Neural progenitor cell (in vitro differentiated cells): ENCODE measurements around the gene ILKAP. TPM values are rescaled to one million over a fixed set of nuclear protein-coding genes. Genes with fewer than 3 reads are reported as not detected.

ENCODE experiments used
- DNase-seq: peaks from one replicate; pipeline ENCODE4 v3.0.0-alpha.2; 2016; ENCODE audit warnings: low spot score
- H2AFZ ChIP-seq: fragments of 200-600 bp; sonication (generic); replicated peaks from 2 replicates; pipeline ENCODE4 v1.6.1; 2016; ENCODE audit warnings: antibody characterized with exemption
- H3F3A ChIP-seq: fragments of 200-600 bp; sonication (generic); 2 replicates; pipeline ENCODE4 v1.6.1; 2016; ENCODE audit warnings: antibody characterized with exemption, low read depth
- H3K27ac ChIP-seq: fragments of 200-600 bp; sonication (generic); 2 replicates; pipeline ENCODE4 v1.5.1; 2016; ENCODE audit warnings: mild to moderate bottlenecking
- H3K27me3 ChIP-seq: fragments of 200-600 bp; sonication (generic); 2 replicates; pipeline ENCODE4 v1.6.1; 2016; ENCODE audit warnings: mild to moderate bottlenecking, moderate library complexity
- H3K36me3 ChIP-seq: fragments of 200-600 bp; sonication (generic); 2 replicates; pipeline ENCODE4 v1.5.1; 2016
- H3K4me1 ChIP-seq: fragments of 200-600 bp; sonication (generic); 2 replicates; pipeline ENCODE4 v1.6.1; 2016; ENCODE audit warnings: mixed run types
- H3K4me2 ChIP-seq: fragments of 200-600 bp; sonication (generic); 2 replicates; pipeline ENCODE4 v1.6.1; 2016
- H3K4me3 ChIP-seq: fragments of 200-600 bp; sonication (generic); 2 replicates; pipeline ENCODE4 v1.5.1; 2016
- H3K79me2 ChIP-seq: fragments of 200-600 bp; sonication (generic); 2 replicates; pipeline ENCODE4 v1.6.1; 2016; ENCODE audit warnings: low read depth
- H3K9ac ChIP-seq: fragments of 200-600 bp; sonication (generic); 2 replicates; pipeline ENCODE4 v1.6.1; 2016
- H3K9me3 ChIP-seq: fragments of 200-600 bp; sonication (generic); 2 replicates; pipeline ENCODE4 v1.5.1; 2016; ENCODE audit warnings: low read depth
- H4K20me1 ChIP-seq: fragments of 200-600 bp; sonication (generic); 2 replicates; pipeline ENCODE4 v1.6.1; 2016; ENCODE audit warnings: low read depth
- H3K27ac Mint-ChIP-seq: 3 replicates; pipeline ENCODE4 v1.8.0; 2021; ENCODE audit warnings: mixed read lengths
- H3K27me3 Mint-ChIP-seq: 2 replicates; pipeline ENCODE4 v1.8.0; 2022; ENCODE audit warnings: low read depth, mild to moderate bottlenecking, inconsistent platforms, moderate library complexity, mixed read lengths; ENCODE audit not compliant: insufficient read depth
- H3K36me3 Mint-ChIP-seq: 3 replicates; pipeline ENCODE4 v1.8.0; 2021; ENCODE audit warnings: mixed read lengths
- H3K4me1 Mint-ChIP-seq: 3 replicates; pipeline ENCODE4 v1.8.0; 2021; ENCODE audit warnings: mixed read lengths
- H3K4me3 Mint-ChIP-seq: 3 replicates; pipeline ENCODE4 v1.8.0; 2021; ENCODE audit warnings: mild to moderate bottlenecking, moderate library complexity, mixed read lengths
- H3K9me3 Mint-ChIP-seq: 3 replicates; pipeline ENCODE4 v1.8.0; 2020; ENCODE audit warnings: mixed read lengths
- EZH2 ChIP-seq: fragments of 200-600 bp; sonication (generic); IDR thresholded peaks from 2 replicates; pipeline ENCODE4 v1.6.1; 2017; ENCODE audit warnings: antibody characterized with exemption, mild to moderate bottlenecking, moderate library complexity
- EZH2phosphoT487 ChIP-seq: fragments of 200-600 bp; sonication (generic); IDR thresholded peaks from 2 replicates; pipeline ENCODE4 v1.6.1; 2017; ENCODE audit warnings: antibody characterized with exemption
- total RNA-seq: library from RNA; depleted of rRNA; stranded (reverse); fragments of >200 nt; gene quantifications from 2 replicates; pipeline ENCODE4 v1.2.3, GENCODE V29; 2015; ENCODE audit warnings: low replicate concordance
- TF ChIP-seq, protein P1 (sequence below): fragments of 200-600 bp; sonication (generic); IDR thresholded peaks from 2 replicates; pipeline ENCODE4 v1.5.1; 2017; ENCODE audit warnings: antibody characterized with exemption, mild to moderate bottlenecking

ILKAP gene
- total RNA-seq, 1 donor from 2014 or later = 19.0 TPM

DNA sequence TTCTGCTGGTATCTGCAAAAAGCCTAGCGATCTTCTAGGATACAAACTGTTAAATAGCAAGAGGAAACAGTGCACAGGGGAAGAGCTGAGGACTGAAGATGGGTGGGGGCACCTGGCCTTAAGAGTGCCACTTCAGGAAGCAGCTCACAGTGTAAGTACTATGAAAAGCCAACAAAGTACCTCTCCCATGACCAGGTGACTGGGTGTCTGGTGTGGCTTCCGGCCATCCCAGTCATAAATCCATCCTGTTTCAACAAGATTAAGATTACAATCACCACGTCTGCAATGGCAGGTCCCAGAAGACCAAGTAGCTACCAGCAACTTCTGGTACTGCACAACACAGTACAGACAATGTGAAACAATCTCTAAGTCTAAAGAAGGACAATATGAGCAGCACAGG lies 28.8 kb downstream of the ILKAP start:
- Histone ChIP-seq H3K4me3 (no peak overlapping the region), H3K27me3 (no peaks in the 10 kb centered on the region), H3F3A (no peaks in the 10 kb centered on the region), H3K9ac (no peak overlapping the region), H3K27ac (no peak overlapping the region), H2AFZ (no peak overlapping the region), H3K9me3 (no peaks in the 10 kb centered on the region), H4K20me1 (peaks cover 3% of the 10 kb centered on the region), H3K4me2 (no peak overlapping the region), H3K4me1 (no peaks in the 10 kb centered on the region), H3K36me3 (peaks cover 6% of the 10 kb centered on the region), H3K79me2 (no peaks in the 10 kb centered on the region)
- H3K4me1 Mint-ChIP-seq = no peaks in the 10 kb centered on the region
- H3K9me3 Mint-ChIP-seq = no peaks in the 10 kb centered on the region
- TF ChIP-seq EZH2 = no peak
- H3K27ac Mint-ChIP-seq = no peak overlapping the region
- H3K4me3 Mint-ChIP-seq = no peak overlapping the region
- H3K27me3 Mint-ChIP-seq = peaks cover 4% of the 10 kb centered on the region
- no peak for DNase-seq
- peaks cover 39% of the 10 kb centered on the region for H3K36me3 Mint-ChIP-seq

DNA sequence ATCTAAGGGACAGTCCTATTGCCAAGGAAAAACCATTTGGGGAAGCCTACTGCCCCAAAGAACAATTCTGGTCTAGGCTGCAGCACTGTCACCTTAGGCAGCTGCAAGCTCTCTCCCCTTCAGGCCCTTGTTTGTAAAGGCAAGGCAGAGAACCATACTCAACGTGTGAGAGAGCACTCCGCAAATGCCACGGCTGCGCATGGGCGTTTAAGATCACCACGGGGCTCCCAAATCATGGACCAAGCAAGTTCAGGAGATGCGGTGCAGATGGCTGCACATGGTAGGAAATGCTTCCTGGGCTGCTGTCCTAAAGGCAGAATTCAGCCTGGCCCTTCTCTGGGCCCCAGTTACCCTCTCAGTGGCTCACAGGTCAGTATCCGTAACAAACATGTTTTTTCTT lies 29.2 kb downstream of the ILKAP start:
- DNase-seq = no peak
- Histone ChIP-seq H3K27me3 (no peaks in the 10 kb centered on the region), H4K20me1 (peaks cover 3% of the 10 kb centered on the region), H3K9ac (no peak overlapping the region), H3K4me3 (no peak overlapping the region), H2AFZ (no peak overlapping the region), H3K4me2 (no peak overlapping the region), H3K27ac (no peak overlapping the region), H3F3A (no peaks in the 10 kb centered on the region), H3K79me2 (no peaks in the 10 kb centered on the region), H3K9me3 (no peaks in the 10 kb centered on the region), H3K36me3 (peaks cover 6% of the 10 kb centered on the region), H3K4me1 (no peaks in the 10 kb centered on the region)
- Mint-ChIP-seq H3K4me1 (no peaks in the 10 kb centered on the region), H3K4me3 (no peak overlapping the region), H3K36me3 (peaks cover 37% of the 10 kb centered on the region), H3K27me3 (peaks cover 4% of the 10 kb centered on the region), H3K27ac (no peak overlapping the region), H3K9me3 (no peaks in the 10 kb centered on the region)
- TF ChIP-seq, protein P1, sequence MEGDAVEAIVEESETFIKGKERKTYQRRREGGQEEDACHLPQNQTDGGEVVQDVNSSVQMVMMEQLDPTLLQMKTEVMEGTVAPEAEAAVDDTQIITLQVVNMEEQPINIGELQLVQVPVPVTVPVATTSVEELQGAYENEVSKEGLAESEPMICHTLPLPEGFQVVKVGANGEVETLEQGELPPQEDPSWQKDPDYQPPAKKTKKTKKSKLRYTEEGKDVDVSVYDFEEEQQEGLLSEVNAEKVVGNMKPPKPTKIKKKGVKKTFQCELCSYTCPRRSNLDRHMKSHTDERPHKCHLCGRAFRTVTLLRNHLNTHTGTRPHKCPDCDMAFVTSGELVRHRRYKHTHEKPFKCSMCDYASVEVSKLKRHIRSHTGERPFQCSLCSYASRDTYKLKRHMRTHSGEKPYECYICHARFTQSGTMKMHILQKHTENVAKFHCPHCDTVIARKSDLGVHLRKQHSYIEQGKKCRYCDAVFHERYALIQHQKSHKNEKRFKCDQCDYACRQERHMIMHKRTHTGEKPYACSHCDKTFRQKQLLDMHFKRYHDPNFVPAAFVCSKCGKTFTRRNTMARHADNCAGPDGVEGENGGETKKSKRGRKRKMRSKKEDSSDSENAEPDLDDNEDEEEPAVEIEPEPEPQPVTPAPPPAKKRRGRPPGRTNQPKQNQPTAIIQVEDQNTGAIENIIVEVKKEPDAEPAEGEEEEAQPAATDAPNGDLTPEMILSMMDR = no peak
- TF ChIP-seq EZH2phosphoT487 (no peak), EZH2 (no peak)

DNA sequence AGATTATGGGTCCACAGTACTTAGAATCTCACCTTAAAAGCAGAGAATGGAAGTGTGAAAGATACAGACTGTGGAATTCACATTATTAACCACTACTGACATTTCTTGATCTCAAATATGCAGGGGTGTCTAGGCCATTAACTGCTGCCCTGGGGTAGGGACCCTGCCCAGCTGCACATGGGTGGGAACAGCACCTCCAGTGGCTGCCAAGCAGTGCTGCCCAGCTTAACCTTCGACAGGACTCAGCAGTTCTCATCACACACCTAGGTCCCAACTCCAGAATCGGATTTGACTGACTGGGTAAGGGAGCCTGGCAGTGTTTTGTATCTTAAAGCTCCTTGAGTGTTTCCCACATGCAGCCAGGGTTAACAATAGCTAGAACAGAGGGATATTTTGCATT lies 29.8 kb downstream of the ILKAP start:
- H3K36me3 Mint-ChIP-seq = peaks cover 31% of the 10 kb centered on the region
- Histone ChIP-seq H2AFZ (no peak overlapping the region), H3K4me1 (no peaks in the 10 kb centered on the region), H3K36me3 (peaks cover 6% of the 10 kb centered on the region), H3F3A (no peaks in the 10 kb centered on the region), H3K4me3 (no peak overlapping the region), H3K79me2 (no peaks in the 10 kb centered on the region), H3K27ac (no peak overlapping the region), H3K9ac (no peak overlapping the region), H3K9me3 (no peaks in the 10 kb centered on the region), H4K20me1 (peaks cover 3% of the 10 kb centered on the region), H3K4me2 (no peak overlapping the region), H3K27me3 (no peaks in the 10 kb centered on the region)
- H3K4me1 Mint-ChIP-seq = no peaks in the 10 kb centered on the region
- H3K27me3 Mint-ChIP-seq = peaks cover 4% of the 10 kb centered on the region
- no peak overlapping the region for H3K4me3 Mint-ChIP-seq
- H3K27ac Mint-ChIP-seq = no peak overlapping the region
- no peak for TF ChIP-seq EZH2phosphoT487
- TF ChIP-seq, protein P1 = peak; percentile 33
- no peak for TF ChIP-seq EZH2
- no peak for DNase-seq
- H3K9me3 Mint-ChIP-seq = no peaks in the 10 kb centered on the region

DNA sequence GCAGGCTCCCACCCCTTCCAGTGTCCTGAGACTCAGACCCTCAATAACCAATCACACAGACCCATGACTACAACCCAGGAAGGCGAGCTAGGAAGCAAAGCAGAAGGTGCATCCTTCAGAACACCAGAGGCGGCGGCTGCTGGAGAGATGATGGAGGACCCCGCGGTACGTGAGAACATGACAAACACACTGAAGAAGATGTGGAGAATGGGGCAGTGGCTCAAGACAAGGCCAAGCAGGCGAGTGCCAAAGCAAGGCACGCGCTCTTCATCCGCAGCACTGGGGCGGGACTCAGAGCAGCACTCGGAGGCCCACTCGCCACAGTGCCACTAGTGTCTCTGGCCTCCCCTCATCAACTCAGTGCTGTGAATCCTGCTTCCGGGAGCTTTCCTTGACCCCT lies 31.1 kb downstream of the ILKAP start:
- no peaks in the 10 kb centered on the region for H3K4me1 ChIP-seq
- no peak overlapping the region for H3K4me2 ChIP-seq
- H3F3A ChIP-seq = no peaks in the 10 kb centered on the region
- H3K4me3 Mint-ChIP-seq = no peak overlapping the region
- H3K9ac ChIP-seq = no peak overlapping the region
- H3K27me3 Mint-ChIP-seq = peaks cover 4% of the 10 kb centered on the region
- H3K79me2 ChIP-seq = no peaks in the 10 kb centered on the region
- no peak overlapping the region for H3K4me3 ChIP-seq
- DNase-seq = no peak
- H3K27me3 ChIP-seq = no peaks in the 10 kb centered on the region
- no peaks in the 10 kb centered on the region for H3K4me1 Mint-ChIP-seq
- H3K9me3 Mint-ChIP-seq = no peaks in the 10 kb centered on the region
- H4K20me1 ChIP-seq = peaks cover 3% of the 10 kb centered on the region
- H3K27ac ChIP-seq = no peak overlapping the region
- H3K36me3 ChIP-seq = no peaks in the 10 kb centered on the region
- peaks cover 30% of the 10 kb centered on the region for H3K36me3 Mint-ChIP-seq
- H2AFZ ChIP-seq = no peak overlapping the region
- no peaks in the 10 kb centered on the region for H3K9me3 ChIP-seq
- no peak for TF ChIP-seq EZH2phosphoT487
- TF ChIP-seq EZH2 = no peak
- TF ChIP-seq, protein P1 = no peak
- H3K27ac Mint-ChIP-seq = no peak overlapping the region
